HepG2 (cell line): ENCODE measurements around the gene FAM216A. TPM values are rescaled to one million over a fixed set of nuclear protein-coding genes. Genes with fewer than 3 reads are reported as not detected.

ENCODE experiments used
- AGO1 ChIP-seq: fragments of 200-400 bp; formaldehyde crosslinking; IDR thresholded peaks from 2 replicates; pipeline ENCODE4 v1.6.1; 2017; ENCODE audit warnings: mild to moderate bottlenecking, low read depth, low read length, moderate library complexity; ENCODE audit not compliant: poor library complexity, severe bottlenecking
- AHR ChIP-seq: IDR thresholded peaks from 2 replicates; pipeline ENCODE4 v1.6.1; 2018; ENCODE audit warnings: missing genetic modification reagents, missing compliant biosample characterization
- ERF ChIP-seq: IDR thresholded peaks from 2 replicates; pipeline ENCODE4 v1.6.1; 2018; ENCODE audit warnings: missing biosample characterization, missing genetic modification reagents
- FOSL2 ChIP-seq: sonication (generic); formaldehyde crosslinking; IDR thresholded peaks from 2 replicates; pipeline ENCODE4 v1.4.0; 2020; ENCODE audit warnings: missing genetic modification reagents
- GZF1 ChIP-seq: sonication (generic); formaldehyde crosslinking; IDR thresholded peaks from 2 replicates; pipeline ENCODE4 v1.5.1; 2020; ENCODE audit warnings: mild to moderate bottlenecking, missing genetic modification reagents
- HNF1B ChIP-seq: sonication (generic); formaldehyde crosslinking; IDR thresholded peaks from 2 replicates; pipeline ENCODE4 v1.5.1; 2020; ENCODE audit warnings: mild to moderate bottlenecking, moderate library complexity, missing genetic modification reagents
- KAT7 ChIP-seq: IDR thresholded peaks from 2 replicates; pipeline ENCODE4 v1.6.1; 2018; ENCODE audit warnings: borderline replicate concordance, missing compliant biosample characterization
- KLF16 ChIP-seq, 2 experiments: sonication (generic) in 1 of 2; formaldehyde crosslinking in 1 of 2; IDR thresholded peaks; 2 replicates each; pipeline versions ENCODE4 v1.6.1 to v1.8.0; 2016 to 2023; ENCODE audit warnings: missing genetic modification reagents in 2 of 2, missing compliant biosample characterization in 1 of 2
- PAWR ChIP-seq: sonication (generic); formaldehyde crosslinking; IDR thresholded peaks from 2 replicates; pipeline ENCODE4 v1.4.0; 2020; ENCODE audit warnings: missing genetic modification reagents, mild to moderate bottlenecking, borderline replicate concordance
- PCBP1 ChIP-seq: fragments of 200-400 bp; formaldehyde crosslinking; IDR thresholded peaks from 2 replicates; pipeline ENCODE4 v1.6.1; 2017; ENCODE audit warnings: mild to moderate bottlenecking, low read depth, low read length, borderline replicate concordance
- SALL1 ChIP-seq: sonication (generic); formaldehyde crosslinking; IDR thresholded peaks from 2 replicates; pipeline ENCODE4 v1.8.0; 2022; ENCODE audit warnings: mild to moderate bottlenecking, missing genetic modification reagents
- SNAPC2 ChIP-seq: sonication (generic); formaldehyde crosslinking; IDR thresholded peaks from 2 replicates; pipeline ENCODE4 v1.8.1; 2022; ENCODE audit warnings: mild to moderate bottlenecking, missing genetic modification reagents
- SOX13 ChIP-seq, 3 experiments: fragments of 450-650 bp in 1 of 3; sonication (generic) in 1 of 3; formaldehyde crosslinking in 1 of 3; IDR thresholded peaks in 2 of 3; conservative IDR thresholded peaks in 1 of 3; 2 replicates each; pipeline versions ENCODE4 v1.5.0 to v1.6.1; 2016 to 2020; ENCODE audit warnings: antibody characterized with exemption in 1 of 3, mild to moderate bottlenecking in 1 of 3, missing compliant biosample characterization in 1 of 3, missing genetic modification reagents in 1 of 3, moderate library complexity in 1 of 3
- SP4 ChIP-seq: sonication (generic); formaldehyde crosslinking; IDR thresholded peaks from 2 replicates; pipeline ENCODE4 v1.8.1; 2023; ENCODE audit warnings: mild to moderate bottlenecking, missing genetic modification reagents
- SRF ChIP-seq: IDR thresholded peaks from 2 replicates; pipeline ENCODE4 v1.6.1; 2011; ENCODE audit warnings: mild to moderate bottlenecking, low read depth, low read length, moderate library complexity
- SRSF9 ChIP-seq: fragments of 200-400 bp; formaldehyde crosslinking; IDR thresholded peaks from 2 replicates; pipeline ENCODE4 v1.6.1; 2018; ENCODE audit warnings: borderline replicate concordance, mild to moderate bottlenecking, low read depth, low read length; ENCODE audit not compliant: insufficient read depth, poor library complexity, severe bottlenecking
- TP53 ChIP-seq: sonication (generic); formaldehyde crosslinking; conservative IDR thresholded peaks from 2 replicates; pipeline ENCODE4 v1.4.0; 2020; ENCODE audit warnings: missing genetic modification reagents
- ZKSCAN5 ChIP-seq: sonication (generic); formaldehyde crosslinking; IDR thresholded peaks from 2 replicates; pipeline ENCODE4 v1.5.1; 2020; ENCODE audit warnings: mild to moderate bottlenecking, missing genetic modification reagents
- ZNF34 ChIP-seq: sonication (generic); formaldehyde crosslinking; IDR thresholded peaks from 2 replicates; pipeline ENCODE4 v1.4.0; 2020; ENCODE audit warnings: mild to moderate bottlenecking, missing genetic modification reagents, borderline replicate concordance
- ZNF383 ChIP-seq: sonication (generic); formaldehyde crosslinking; IDR thresholded peaks from 2 replicates; pipeline ENCODE4 v1.4.0; 2020; ENCODE audit warnings: missing genetic modification reagents, mild to moderate bottlenecking, borderline replicate concordance
- ZNF598 ChIP-seq: sonication (generic); formaldehyde crosslinking; IDR thresholded peaks from 2 replicates; pipeline ENCODE4 v1.5.1; 2020; ENCODE audit warnings: mild to moderate bottlenecking, missing genetic modification reagents, borderline replicate concordance
- ZNF709 ChIP-seq: sonication (generic); formaldehyde crosslinking; IDR thresholded peaks from 2 replicates; pipeline ENCODE4 v1.5.0; 2020; ENCODE audit warnings: mild to moderate bottlenecking, missing genetic modification reagents
- ZNF773 ChIP-seq: sonication (generic); formaldehyde crosslinking; IDR thresholded peaks from 2 replicates; pipeline ENCODE4 v1.4.0; 2020; ENCODE audit warnings: missing genetic modification reagents, borderline replicate concordance
- ZNF781 ChIP-seq: sonication (generic); formaldehyde crosslinking; IDR thresholded peaks from 2 replicates; pipeline ENCODE4 v1.5.1; 2020; ENCODE audit warnings: borderline replicate concordance, mild to moderate bottlenecking, missing genetic modification reagents; ENCODE audit errors: not compliant biosample characterization
- polyA plus RNA-seq, 8 experiments: library from polyadenylated mRNA; depleted of rRNA in 3 of 8; stranded (reverse) in 7 of 8; unstranded in 1 of 8; fragments of >200 nt; fragmentation: Illumina TruSeq in 4 of 8; extraction: Trizol in 4 of 8; gene quantifications; 2 replicates each; pipeline versions ENCODE4 v1.2.1 to v1.2.3, GENCODE V29; 2011 to 2016; ENCODE audit warnings: low read depth in 4 of 8, missing spikeins in 1 of 8, mixed read lengths in 1 of 8; ENCODE audit not compliant: insufficient read depth in 1 of 8
- total RNA-seq, 5 experiments: library from RNA; depleted of rRNA; stranded (reverse); fragments of >200 nt; fragmentation: Illumina TruSeq; extraction: Trizol; gene quantifications; 2 replicates each; pipeline ENCODE4 v1.2.3, GENCODE V29; 2016; ENCODE audit warnings: low read depth in 1 of 5
- TF ChIP-seq, protein P1 (sequence below): sonication (generic); formaldehyde crosslinking; IDR thresholded peaks from 2 replicates; pipeline ENCODE4 v1.4.0; 2020; ENCODE audit warnings: missing genetic modification reagents
- TF ChIP-seq, protein P2 (sequence below): sonication (generic); formaldehyde crosslinking; IDR thresholded peaks from 2 replicates; pipeline ENCODE4 v1.5.0; 2020; ENCODE audit warnings: missing genetic modification reagents, mild to moderate bottlenecking, borderline replicate concordance

FAM216A gene
- total and polyA plus RNA-seq, 2 of the 13 experiments (the other 11 are each of a cell fraction or from before 2014, with no cell fraction given), result 20.3 to 31.2 TPM

DNA sequence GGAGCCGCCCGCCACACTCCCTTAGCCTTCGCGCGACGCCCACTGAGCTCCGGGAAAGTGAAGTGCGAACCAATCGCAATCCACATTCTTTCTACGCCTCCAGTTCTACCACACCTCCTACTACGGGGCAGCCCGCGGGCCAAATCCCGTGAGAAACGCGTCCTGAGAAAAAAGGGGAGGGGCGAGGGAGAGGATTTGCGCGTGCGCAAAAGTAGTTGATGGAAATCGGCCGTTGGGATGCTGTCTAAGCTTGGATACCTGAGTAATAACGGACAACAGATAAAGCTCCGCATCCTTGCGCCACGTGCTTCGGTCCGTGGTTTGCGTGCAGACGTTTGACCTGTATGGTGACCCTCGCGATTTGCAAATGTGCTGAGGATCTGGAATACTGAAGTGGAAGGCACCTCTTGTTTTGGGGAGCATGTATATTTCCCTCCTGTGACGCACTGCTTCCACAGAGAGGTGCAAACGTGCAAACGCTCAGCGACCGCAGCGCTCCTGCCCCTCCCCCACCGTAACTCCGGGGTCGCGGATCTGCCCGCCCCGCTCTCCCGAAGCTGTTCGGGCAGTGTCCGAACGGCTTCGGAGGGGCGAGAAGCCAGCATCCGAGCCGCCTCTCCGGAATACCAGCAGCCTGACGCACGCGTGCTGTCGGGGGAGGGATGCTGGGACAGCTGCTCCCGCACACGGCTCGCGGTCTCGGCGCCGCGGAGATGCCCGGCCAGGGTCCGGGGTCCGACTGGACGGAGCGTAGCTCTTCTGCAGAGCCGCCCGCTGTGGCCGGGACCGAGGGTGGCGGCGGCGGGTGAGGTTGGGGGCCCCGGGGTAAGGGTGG lies at the start of gene FAM216A, which contains the start of gene GPN3 (continued):
- TF ChIP-seq AHR (peak; percentile 26), SRF (no peak), ZKSCAN5 (0 out of 2 replicates have a peak, but pooled peaks have one; percentile 6), FOSL2 (CRISPR knock-in tag) (peak; percentile 39), ZNF383 (CRISPR knock-in tag) (no peak; the same call in 1 of the 2 replicates), AGO1 (no peak), TP53 (CRISPR knock-in tag) (peak; percentile 78; the same call in 1 of the 2 replicates), ZNF598 (CRISPR knock-in tag) (peak; percentile 38; the same call in 1 of the 2 replicates), KAT7 (CRISPR knock-in tag) (0 out of 2 replicates have a peak, but pooled peaks have one; percentile 12), ERF (CRISPR knock-in tag) (peak; percentile 57), ZNF34 (CRISPR knock-in tag) (peak; percentile 93; the same call in 1 of the 2 replicates), SNAPC2 (peak; percentile 78; the same call in 1 of the 2 replicates), ZNF773 (CRISPR knock-in tag) (no peak), GZF1 (CRISPR knock-in tag) (no peak), HNF1B (CRISPR knock-in tag) (peak; percentile 86), PAWR (CRISPR knock-in tag) (no peak), ZNF709 (CRISPR knock-in tag) (no peak; the same call in none of the 2 replicates), ZNF781 (CRISPR knock-in tag) (no peak), PCBP1 (no peak), KLF16 (CRISPR knock-in tag; IDR thresholded peaks at IDR 0.05) (peak in 1 of 2 experiments; percentile 85; a peak in 2 of 4 replicates), SP4 (CRISPR knock-in tag) (peak; percentile 97), SOX13 (IDR thresholded peaks at IDR 0.05) (no peak), SOX13 (CRISPR knock-in tag; conservative IDR thresholded peaks at IDR 0.05 in 1 of 2, IDR thresholded peaks at IDR 0.05 in 1 of 2) (0 out of 4 replicates have a peak, but pooled peaks of 1 of the 2 experiments have one; percentile 14), SRSF9 (no peak), SALL1 (CRISPR knock-in tag) (peak; percentile 73; the same call in 1 of the 2 replicates)
- TF ChIP-seq, protein P1, sequence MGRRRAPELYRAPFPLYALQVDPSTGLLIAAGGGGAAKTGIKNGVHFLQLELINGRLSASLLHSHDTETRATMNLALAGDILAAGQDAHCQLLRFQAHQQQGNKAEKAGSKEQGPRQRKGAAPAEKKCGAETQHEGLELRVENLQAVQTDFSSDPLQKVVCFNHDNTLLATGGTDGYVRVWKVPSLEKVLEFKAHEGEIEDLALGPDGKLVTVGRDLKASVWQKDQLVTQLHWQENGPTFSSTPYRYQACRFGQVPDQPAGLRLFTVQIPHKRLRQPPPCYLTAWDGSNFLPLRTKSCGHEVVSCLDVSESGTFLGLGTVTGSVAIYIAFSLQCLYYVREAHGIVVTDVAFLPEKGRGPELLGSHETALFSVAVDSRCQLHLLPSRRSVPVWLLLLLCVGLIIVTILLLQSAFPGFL (CRISPR knock-in tag), result no peak
- TF ChIP-seq, protein P2, sequence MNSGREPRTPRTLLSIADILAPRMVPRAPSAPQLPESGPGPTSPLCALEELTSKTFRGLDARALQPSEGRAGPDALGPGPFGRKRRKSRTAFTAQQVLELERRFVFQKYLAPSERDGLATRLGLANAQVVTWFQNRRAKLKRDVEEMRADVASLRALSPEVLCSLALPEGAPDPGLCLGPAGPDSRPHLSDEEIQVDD (CRISPR knock-in tag), result no peak
